WTC11 (cell line): ENCODE measurements around the gene ABTB2. TPM values are rescaled to one million over a fixed set of nuclear protein-coding genes. Genes with fewer than 3 reads are reported as not detected.

Experiments used
- ATAC-seq: fragments of 200-7000 bp; cut with Tn5 transposase; 2 replicates; pipeline ENCODE4 v1.10.0; 2021; ENCODE audit warnings: mild to moderate bottlenecking, moderate library complexity
- CTCF ChIA-PET: fragments of 300-600 bp; sonication (Branson Sonifier 250); formaldehyde crosslinking; loops from one replicate; lab custom pipeline; 2021; ENCODE audit warnings: antibody characterized with exemption; lab: Charles Lee
- POLR2A ChIA-PET: fragments of 350-600 bp; sonication (Branson Sonifier 250); formaldehyde crosslinking; loops from one replicate; lab custom pipeline; 2021; ENCODE audit warnings: antibody characterized with exemption; lab: Charles Lee
- DNase-seq: peaks from one replicate; pipeline ENCODE4 v3.0.0; 2021; ENCODE audit warnings: low spot score
- H3K27ac Mint-ChIP-seq: 2 replicates; pipeline ENCODE4 v1.8.0; 2021; ENCODE audit warnings: mixed read lengths
- H3K27me3 Mint-ChIP-seq: 2 replicates; pipeline ENCODE4 v1.8.0; 2021; ENCODE audit warnings: low read depth, mild to moderate bottlenecking, moderate library complexity, mixed read lengths
- H3K36me3 Mint-ChIP-seq: 2 replicates; pipeline ENCODE4 v1.8.0; 2021; ENCODE audit warnings: mixed read lengths
- H3K4me1 Mint-ChIP-seq: 2 replicates; pipeline ENCODE4 v1.8.0; 2022; ENCODE audit warnings: mixed read lengths
- H3K4me3 Mint-ChIP-seq: 2 replicates; pipeline ENCODE4 v1.8.0; 2021; ENCODE audit warnings: mild to moderate bottlenecking, moderate library complexity, mixed read lengths
- H3K9me3 Mint-ChIP-seq: 2 replicates; pipeline ENCODE4 v1.8.0; 2021; ENCODE audit warnings: mixed read lengths
- ATF6 ChIP-seq: sonication (generic); formaldehyde crosslinking; IDR thresholded peaks from 2 replicates; pipeline ENCODE4 v1.8.1; 2023; ENCODE audit warnings: mild to moderate bottlenecking, missing genetic modification reagents
- ESRRA ChIP-seq: sonication (generic); formaldehyde crosslinking; IDR thresholded peaks from 2 replicates; pipeline ENCODE4 v1.8.1; 2022; ENCODE audit warnings: mild to moderate bottlenecking, missing genetic modification reagents, borderline replicate concordance
- GABPB1 ChIP-seq: sonication (generic); formaldehyde crosslinking; IDR thresholded peaks from 2 replicates; pipeline ENCODE4 v1.8.1; 2023; ENCODE audit warnings: mild to moderate bottlenecking, missing genetic modification reagents
- GRHL2 ChIP-seq: fragments of 250-450 bp; sonication (Bioruptor Pico); IDR thresholded peaks from 2 replicates; pipeline ENCODE4 v1.8.0; 2022; ENCODE audit warnings: mild to moderate bottlenecking, moderate library complexity; ENCODE audit not compliant: insufficient replicate concordance, severe bottlenecking
- PRDM15 ChIP-seq: sonication (generic); formaldehyde crosslinking; IDR thresholded peaks from 2 replicates; pipeline ENCODE4 v1.8.0; 2022; ENCODE audit warnings: missing genetic modification reagents
- SMAD3 ChIP-seq: sonication (generic); formaldehyde crosslinking; IDR thresholded peaks from 2 replicates; pipeline ENCODE4 v1.8.0; 2022; ENCODE audit warnings: missing genetic modification reagents, mild to moderate bottlenecking, borderline replicate concordance
- SMAD4 ChIP-seq: sonication (generic); formaldehyde crosslinking; IDR thresholded peaks from 2 replicates; pipeline ENCODE4 v1.8.0; 2022; ENCODE audit warnings: mild to moderate bottlenecking, missing genetic modification reagents
- SP1 ChIP-seq: sonication (generic); formaldehyde crosslinking; conservative IDR thresholded peaks from 2 replicates; pipeline ENCODE4 v1.8.1; 2022; ENCODE audit warnings: missing genetic modification reagents
- TCF7 ChIP-seq: sonication (generic); formaldehyde crosslinking; IDR thresholded peaks from 2 replicates; pipeline ENCODE4 v1.8.0; 2022; ENCODE audit warnings: mild to moderate bottlenecking, low read depth, missing genetic modification reagents, moderate library complexity
- TEAD1 ChIP-seq: sonication (generic); formaldehyde crosslinking; IDR thresholded peaks from 2 replicates; pipeline ENCODE4 v1.8.0; 2022; ENCODE audit warnings: mild to moderate bottlenecking, missing genetic modification reagents
- ZNF121 ChIP-seq: sonication (generic); formaldehyde crosslinking; IDR thresholded peaks from 2 replicates; pipeline ENCODE4 v1.8.0; 2023; ENCODE audit warnings: missing genetic modification reagents
- ZNF263 ChIP-seq: sonication (generic); formaldehyde crosslinking; IDR thresholded peaks from 2 replicates; pipeline ENCODE4 v1.8.1; 2022; ENCODE audit warnings: low read depth, mild to moderate bottlenecking, moderate library complexity, missing genetic modification reagents
- total RNA-seq: library from RNA; stranded (reverse); gene quantifications from 3 replicates; pipeline ENCODE4 v1.2.3, GENCODE V29; 2021
- TF ChIP-seq, protein P1 (sequence below): sonication (generic); formaldehyde crosslinking; IDR thresholded peaks from 2 replicates; pipeline ENCODE4 v1.8.1; 2023; ENCODE audit warnings: mild to moderate bottlenecking, missing genetic modification reagents, borderline replicate concordance

The ABTB2 gene
- total RNA-seq, 1 experiment from 2014 or later, result 12.8 TPM

DNA sequence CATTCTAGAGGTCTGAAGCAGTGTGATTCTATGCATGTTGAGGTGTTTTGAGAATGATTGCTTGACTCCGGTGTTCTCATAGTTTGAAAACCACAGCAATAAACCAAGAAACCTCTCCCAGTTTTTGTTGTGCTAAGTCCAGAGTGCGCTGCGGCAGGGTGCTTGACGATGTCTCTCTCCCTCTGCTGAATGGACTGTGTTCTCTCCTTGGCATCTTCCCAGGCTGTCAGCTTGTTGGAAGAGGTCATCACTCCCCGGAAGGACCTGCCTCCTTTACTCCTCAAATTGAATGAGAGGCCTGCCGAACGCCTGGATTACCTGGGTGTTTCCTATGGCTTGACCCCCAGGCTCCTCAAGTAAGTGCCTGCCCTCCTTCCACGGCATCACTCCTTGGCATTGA, 221.4 kb downstream of the ABTB2 start (continued):
- TF ChIP-seq, protein P1, sequence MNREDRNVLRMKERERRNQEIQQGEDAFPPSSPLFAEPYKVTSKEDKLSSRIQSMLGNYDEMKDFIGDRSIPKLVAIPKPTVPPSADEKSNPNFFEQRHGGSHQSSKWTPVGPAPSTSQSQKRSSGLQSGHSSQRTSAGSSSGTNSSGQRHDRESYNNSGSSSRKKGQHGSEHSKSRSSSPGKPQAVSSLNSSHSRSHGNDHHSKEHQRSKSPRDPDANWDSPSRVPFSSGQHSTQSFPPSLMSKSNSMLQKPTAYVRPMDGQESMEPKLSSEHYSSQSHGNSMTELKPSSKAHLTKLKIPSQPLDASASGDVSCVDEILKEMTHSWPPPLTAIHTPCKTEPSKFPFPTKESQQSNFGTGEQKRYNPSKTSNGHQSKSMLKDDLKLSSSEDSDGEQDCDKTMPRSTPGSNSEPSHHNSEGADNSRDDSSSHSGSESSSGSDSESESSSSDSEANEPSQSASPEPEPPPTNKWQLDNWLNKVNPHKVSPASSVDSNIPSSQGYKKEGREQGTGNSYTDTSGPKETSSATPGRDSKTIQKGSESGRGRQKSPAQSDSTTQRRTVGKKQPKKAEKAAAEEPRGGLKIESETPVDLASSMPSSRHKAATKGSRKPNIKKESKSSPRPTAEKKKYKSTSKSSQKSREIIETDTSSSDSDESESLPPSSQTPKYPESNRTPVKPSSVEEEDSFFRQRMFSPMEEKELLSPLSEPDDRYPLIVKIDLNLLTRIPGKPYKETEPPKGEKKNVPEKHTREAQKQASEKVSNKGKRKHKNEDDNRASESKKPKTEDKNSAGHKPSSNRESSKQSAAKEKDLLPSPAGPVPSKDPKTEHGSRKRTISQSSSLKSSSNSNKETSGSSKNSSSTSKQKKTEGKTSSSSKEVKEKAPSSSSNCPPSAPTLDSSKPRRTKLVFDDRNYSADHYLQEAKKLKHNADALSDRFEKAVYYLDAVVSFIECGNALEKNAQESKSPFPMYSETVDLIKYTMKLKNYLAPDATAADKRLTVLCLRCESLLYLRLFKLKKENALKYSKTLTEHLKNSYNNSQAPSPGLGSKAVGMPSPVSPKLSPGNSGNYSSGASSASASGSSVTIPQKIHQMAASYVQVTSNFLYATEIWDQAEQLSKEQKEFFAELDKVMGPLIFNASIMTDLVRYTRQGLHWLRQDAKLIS (CRISPR knock-in tag), result no peak
- TF ChIP-seq GRHL2 (CRISPR knock-in tag), result no peak
- no peak for TF ChIP-seq SMAD3 (CRISPR knock-in tag)

- peaks cover 73% of the 10 kb centered on the region for H3K36me3 Mint-ChIP-seq
Observed at GRCh38 chr11:34135439-34135838, 222.4 kb downstream of the ABTB2 start.

DNA sequence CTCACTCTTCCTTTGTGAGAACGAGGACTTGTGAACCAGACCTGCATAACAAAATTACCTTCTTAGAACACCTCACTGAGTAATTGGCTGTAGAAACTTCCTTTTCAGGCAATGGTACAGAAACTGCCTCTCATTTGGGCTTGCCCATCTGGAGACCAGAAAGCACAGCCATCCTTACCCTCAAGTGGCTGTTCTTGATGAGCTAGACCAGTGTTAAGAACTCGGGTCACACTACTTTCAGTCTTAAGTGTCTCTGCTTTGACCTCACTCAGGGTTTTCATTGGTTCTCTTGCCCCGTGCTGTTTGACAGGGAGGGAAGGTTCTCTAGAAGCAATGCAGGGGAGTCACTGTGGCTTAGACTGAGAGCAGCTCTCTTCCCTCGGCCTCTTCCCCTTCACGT, 223.0 kb downstream of the ABTB2 start:
- Mint-ChIP-seq H3K36me3 (peaks cover 75% of the 10 kb centered on the region), H3K27me3 (no peaks in the 10 kb centered on the region), H3K4me3 (no peak overlapping the region), H3K4me1 (no peaks in the 10 kb centered on the region), H3K27ac (no peak overlapping the region), H3K9me3 (no peaks in the 10 kb centered on the region)
- POLR2A ChIA-PET, result no interaction called here
- DNase-seq, result no peak
- TF ChIP-seq ATF6, result no peak
- CTCF ChIA-PET, result interaction anchor here (1.1 kb wide), 1 partner anchor 20 kb away, joined by 3 read pairs; no protein-coding TSS in a partner anchor
- ATAC-seq, result no peak

More at GRCh38 chr11:34135439-34135838, 222.4 kb downstream of the ABTB2 start:
- DNase-seq, result no peak
- TF ChIP-seq ESRRA (no peak), ZNF263 (CRISPR knock-in tag) (no peak), ZNF121 (CRISPR knock-in tag) (no peak), PRDM15 (CRISPR knock-in tag) (no peak), GABPB1 (CRISPR knock-in tag) (no peak), TEAD1 (CRISPR knock-in tag) (no peak), TCF7 (CRISPR knock-in tag) (no peak), SP1 (CRISPR knock-in tag) (no peak), SMAD4 (CRISPR knock-in tag) (no peak)
- CTCF ChIA-PET, result interaction anchor here (1.1 kb wide), 1 partner anchor 19 kb away, joined by 3 read pairs; no protein-coding TSS in a partner anchor
- no peaks in the 10 kb centered on the region for H3K9me3 Mint-ChIP-seq
- no peaks in the 10 kb centered on the region for H3K27me3 Mint-ChIP-seq
- no peak overlapping the region for H3K4me3 Mint-ChIP-seq
- ATAC-seq, result no peak
- H3K27ac Mint-ChIP-seq, result no peak overlapping the region
- H3K4me1 Mint-ChIP-seq, result no peaks in the 10 kb centered on the region
- POLR2A ChIA-PET, result no interaction called here
